ENCODE data around the gene TP63.

- TF ChIP-seq EZH2 (IDR thresholded peaks at IDR 0.05; ENCODE audit: borderline replicate concordance, low read depth, low read length, poor library complexity, severe bottlenecking): no peak
- TF ChIP-seq, protein P1, sequence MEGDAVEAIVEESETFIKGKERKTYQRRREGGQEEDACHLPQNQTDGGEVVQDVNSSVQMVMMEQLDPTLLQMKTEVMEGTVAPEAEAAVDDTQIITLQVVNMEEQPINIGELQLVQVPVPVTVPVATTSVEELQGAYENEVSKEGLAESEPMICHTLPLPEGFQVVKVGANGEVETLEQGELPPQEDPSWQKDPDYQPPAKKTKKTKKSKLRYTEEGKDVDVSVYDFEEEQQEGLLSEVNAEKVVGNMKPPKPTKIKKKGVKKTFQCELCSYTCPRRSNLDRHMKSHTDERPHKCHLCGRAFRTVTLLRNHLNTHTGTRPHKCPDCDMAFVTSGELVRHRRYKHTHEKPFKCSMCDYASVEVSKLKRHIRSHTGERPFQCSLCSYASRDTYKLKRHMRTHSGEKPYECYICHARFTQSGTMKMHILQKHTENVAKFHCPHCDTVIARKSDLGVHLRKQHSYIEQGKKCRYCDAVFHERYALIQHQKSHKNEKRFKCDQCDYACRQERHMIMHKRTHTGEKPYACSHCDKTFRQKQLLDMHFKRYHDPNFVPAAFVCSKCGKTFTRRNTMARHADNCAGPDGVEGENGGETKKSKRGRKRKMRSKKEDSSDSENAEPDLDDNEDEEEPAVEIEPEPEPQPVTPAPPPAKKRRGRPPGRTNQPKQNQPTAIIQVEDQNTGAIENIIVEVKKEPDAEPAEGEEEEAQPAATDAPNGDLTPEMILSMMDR (conservative IDR thresholded peaks at IDR 0.05; ENCODE audit: low read depth, low read length): no peak
These were observed 77.2 kb downstream of the TP63 start for GRCh38 chr3:189708375-189708774.
